HepG2 (cell line): ENCODE measurements around the gene CIROP. TPM values are rescaled to one million over a fixed set of nuclear protein-coding genes. Genes with fewer than 3 reads are reported as not detected.

Source experiments
- ELF4 ChIP-seq: sonication (generic); formaldehyde crosslinking; IDR thresholded peaks from 2 replicates; pipeline ENCODE4 v1.5.0; 2020; ENCODE audit warnings: missing genetic modification reagents, mild to moderate bottlenecking, moderate library complexity, borderline replicate concordance
- ETV6 ChIP-seq: sonication (generic); formaldehyde crosslinking; conservative IDR thresholded peaks from 2 replicates; pipeline ENCODE4 v1.4.0; 2020; ENCODE audit warnings: missing genetic modification reagents
- GLI4 ChIP-seq: sonication (generic); formaldehyde crosslinking; IDR thresholded peaks from 2 replicates; pipeline ENCODE4 v1.5.1; 2020; ENCODE audit warnings: missing genetic modification reagents, mild to moderate bottlenecking, moderate library complexity, borderline replicate concordance
- IRX3 ChIP-seq: sonication (generic); formaldehyde crosslinking; IDR thresholded peaks from 2 replicates; pipeline ENCODE4 v1.8.1; 2023; ENCODE audit warnings: mild to moderate bottlenecking, low read depth, missing genetic modification reagents, borderline replicate concordance
- NPAS2 ChIP-seq: sonication (generic); formaldehyde crosslinking; IDR thresholded peaks from 2 replicates; pipeline ENCODE4 v1.8.0; 2022; ENCODE audit warnings: mild to moderate bottlenecking, missing genetic modification reagents, borderline replicate concordance
- ONECUT2 ChIP-seq: sonication (generic); formaldehyde crosslinking; IDR thresholded peaks from 2 replicates; pipeline ENCODE4 v1.4.0; 2020; ENCODE audit warnings: missing genetic modification reagents
- PHB2 ChIP-seq: fragments of 450-650 bp; IDR thresholded peaks from 2 replicates; pipeline ENCODE4 v1.6.1; 2018; ENCODE audit not compliant: partially characterized antibody
- TCF12 ChIP-seq, 2 experiments: fragments of 450-650 bp in 1 of 2; sonication (generic) in 1 of 2; formaldehyde crosslinking in 1 of 2; IDR thresholded peaks; 2 replicates each; pipeline versions ENCODE4 v1.6.1 to v1.8.0; 2017 to 2022; ENCODE audit warnings: antibody characterized with exemption in 1 of 2, mild to moderate bottlenecking in 1 of 2, missing genetic modification reagents in 1 of 2, moderate library complexity in 1 of 2
- ZNF256 ChIP-seq: sonication (generic); formaldehyde crosslinking; conservative IDR thresholded peaks from 2 replicates; pipeline ENCODE4 v1.4.0; 2020; ENCODE audit warnings: missing genetic modification reagents
- ZNF670 ChIP-seq: sonication (generic); formaldehyde crosslinking; IDR thresholded peaks from 2 replicates; pipeline ENCODE4 v1.8.0; 2022; ENCODE audit warnings: mild to moderate bottlenecking, missing genetic modification reagents, borderline replicate concordance
- ZSCAN20 ChIP-seq: sonication (generic); formaldehyde crosslinking; IDR thresholded peaks from 2 replicates; pipeline ENCODE4 v1.4.0; 2020; ENCODE audit warnings: missing genetic modification reagents, mild to moderate bottlenecking, borderline replicate concordance
- polyA plus RNA-seq, 8 experiments: library from polyadenylated mRNA; depleted of rRNA in 3 of 8; stranded (reverse) in 7 of 8; unstranded in 1 of 8; fragments of >200 nt; fragmentation: Illumina TruSeq in 4 of 8; extraction: Trizol in 4 of 8; gene quantifications; 2 replicates each; pipeline versions ENCODE4 v1.2.1 to v1.2.3, GENCODE V29; 2011 to 2016; ENCODE audit warnings: low read depth in 4 of 8, missing spikeins in 1 of 8, mixed read lengths in 1 of 8; ENCODE audit not compliant: insufficient read depth in 1 of 8
- total RNA-seq, 5 experiments: library from RNA; depleted of rRNA; stranded (reverse); fragments of >200 nt; fragmentation: Illumina TruSeq; extraction: Trizol; gene quantifications; 2 replicates each; pipeline ENCODE4 v1.2.3, GENCODE V29; 2016; ENCODE audit warnings: low read depth in 1 of 5
- TF ChIP-seq, protein P1 (sequence below): sonication (generic); formaldehyde crosslinking; IDR thresholded peaks from 2 replicates; pipeline ENCODE4 v1.4.0; 2020; ENCODE audit warnings: mild to moderate bottlenecking, missing genetic modification reagents
- TF ChIP-seq, protein P2 (sequence below): sonication (generic); formaldehyde crosslinking; IDR thresholded peaks from 2 replicates; pipeline ENCODE4 v1.8.0; 2022; ENCODE audit warnings: mild to moderate bottlenecking, missing genetic modification reagents; ENCODE audit not compliant: insufficient replicate concordance
- TF ChIP-seq, protein P3 (sequence below): IDR thresholded peaks from 2 replicates; pipeline ENCODE4 v1.6.1; 2016; ENCODE audit warnings: mild to moderate bottlenecking
- TF ChIP-seq, protein P4 (sequence below): sonication (generic); formaldehyde crosslinking; IDR thresholded peaks from 2 replicates; pipeline ENCODE4 v1.8.1; 2023; ENCODE audit warnings: mild to moderate bottlenecking, missing genetic modification reagents

CIROP gene
- total and polyA plus RNA-seq, 2 of the 13 experiments (the other 11 are each of a cell fraction or from before 2014, with no cell fraction given), result 0.07 TPM; not detected in 1

DNA sequence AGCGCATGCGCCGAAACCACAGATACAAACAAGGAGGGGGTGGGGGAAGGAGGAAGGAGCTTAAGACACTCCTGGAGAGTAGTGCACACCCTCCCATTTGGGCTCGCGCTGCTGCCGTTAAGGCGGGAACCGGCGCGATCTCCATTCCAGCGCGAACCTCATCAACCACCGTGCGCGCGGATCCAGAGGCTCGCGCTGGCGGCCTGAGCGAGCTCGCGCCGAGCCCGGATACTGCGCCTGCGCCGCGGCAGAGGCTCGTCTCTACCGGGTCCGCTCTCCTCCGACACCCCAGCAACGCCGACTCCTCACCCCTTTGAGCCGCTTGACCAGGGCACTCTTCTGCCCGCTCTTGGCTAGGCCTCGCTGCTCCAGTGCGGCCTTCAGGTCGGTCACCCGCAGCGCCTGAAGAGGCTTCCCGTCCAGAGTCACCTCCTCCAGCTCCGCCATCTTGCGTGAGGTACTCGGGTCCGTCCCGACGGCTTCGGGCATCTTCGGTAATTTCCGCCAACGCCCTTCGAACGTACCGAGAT, 10.1 kb downstream of the CIROP start, which contains the start of gene ACIN1 (continued):
- TF ChIP-seq ZSCAN20 (CRISPR knock-in tag) (peak; percentile 98), TCF12 (IDR thresholded peaks at IDR 0.05) (no peak), TCF12 (CRISPR knock-in tag; IDR thresholded peaks at IDR 0.05) (peak; percentile 89; the same call in 1 of the 2 replicates), ZNF256 (CRISPR knock-in tag) (peak; percentile 97), NPAS2 (CRISPR knock-in tag) (no peak), ONECUT2 (CRISPR knock-in tag) (no peak), ELF4 (CRISPR knock-in tag) (peak; percentile 98; the same call in 1 of the 2 replicates), ETV6 (CRISPR knock-in tag) (peak; percentile 96), GLI4 (CRISPR knock-in tag) (peak; percentile 99), ZNF670 (CRISPR knock-in tag) (peak; percentile 95; the same call in 1 of the 2 replicates), IRX3 (CRISPR knock-in tag) (peak; percentile 95; the same call in 1 of the 2 replicates), PHB2 (no peak)
- TF ChIP-seq, protein P1, sequence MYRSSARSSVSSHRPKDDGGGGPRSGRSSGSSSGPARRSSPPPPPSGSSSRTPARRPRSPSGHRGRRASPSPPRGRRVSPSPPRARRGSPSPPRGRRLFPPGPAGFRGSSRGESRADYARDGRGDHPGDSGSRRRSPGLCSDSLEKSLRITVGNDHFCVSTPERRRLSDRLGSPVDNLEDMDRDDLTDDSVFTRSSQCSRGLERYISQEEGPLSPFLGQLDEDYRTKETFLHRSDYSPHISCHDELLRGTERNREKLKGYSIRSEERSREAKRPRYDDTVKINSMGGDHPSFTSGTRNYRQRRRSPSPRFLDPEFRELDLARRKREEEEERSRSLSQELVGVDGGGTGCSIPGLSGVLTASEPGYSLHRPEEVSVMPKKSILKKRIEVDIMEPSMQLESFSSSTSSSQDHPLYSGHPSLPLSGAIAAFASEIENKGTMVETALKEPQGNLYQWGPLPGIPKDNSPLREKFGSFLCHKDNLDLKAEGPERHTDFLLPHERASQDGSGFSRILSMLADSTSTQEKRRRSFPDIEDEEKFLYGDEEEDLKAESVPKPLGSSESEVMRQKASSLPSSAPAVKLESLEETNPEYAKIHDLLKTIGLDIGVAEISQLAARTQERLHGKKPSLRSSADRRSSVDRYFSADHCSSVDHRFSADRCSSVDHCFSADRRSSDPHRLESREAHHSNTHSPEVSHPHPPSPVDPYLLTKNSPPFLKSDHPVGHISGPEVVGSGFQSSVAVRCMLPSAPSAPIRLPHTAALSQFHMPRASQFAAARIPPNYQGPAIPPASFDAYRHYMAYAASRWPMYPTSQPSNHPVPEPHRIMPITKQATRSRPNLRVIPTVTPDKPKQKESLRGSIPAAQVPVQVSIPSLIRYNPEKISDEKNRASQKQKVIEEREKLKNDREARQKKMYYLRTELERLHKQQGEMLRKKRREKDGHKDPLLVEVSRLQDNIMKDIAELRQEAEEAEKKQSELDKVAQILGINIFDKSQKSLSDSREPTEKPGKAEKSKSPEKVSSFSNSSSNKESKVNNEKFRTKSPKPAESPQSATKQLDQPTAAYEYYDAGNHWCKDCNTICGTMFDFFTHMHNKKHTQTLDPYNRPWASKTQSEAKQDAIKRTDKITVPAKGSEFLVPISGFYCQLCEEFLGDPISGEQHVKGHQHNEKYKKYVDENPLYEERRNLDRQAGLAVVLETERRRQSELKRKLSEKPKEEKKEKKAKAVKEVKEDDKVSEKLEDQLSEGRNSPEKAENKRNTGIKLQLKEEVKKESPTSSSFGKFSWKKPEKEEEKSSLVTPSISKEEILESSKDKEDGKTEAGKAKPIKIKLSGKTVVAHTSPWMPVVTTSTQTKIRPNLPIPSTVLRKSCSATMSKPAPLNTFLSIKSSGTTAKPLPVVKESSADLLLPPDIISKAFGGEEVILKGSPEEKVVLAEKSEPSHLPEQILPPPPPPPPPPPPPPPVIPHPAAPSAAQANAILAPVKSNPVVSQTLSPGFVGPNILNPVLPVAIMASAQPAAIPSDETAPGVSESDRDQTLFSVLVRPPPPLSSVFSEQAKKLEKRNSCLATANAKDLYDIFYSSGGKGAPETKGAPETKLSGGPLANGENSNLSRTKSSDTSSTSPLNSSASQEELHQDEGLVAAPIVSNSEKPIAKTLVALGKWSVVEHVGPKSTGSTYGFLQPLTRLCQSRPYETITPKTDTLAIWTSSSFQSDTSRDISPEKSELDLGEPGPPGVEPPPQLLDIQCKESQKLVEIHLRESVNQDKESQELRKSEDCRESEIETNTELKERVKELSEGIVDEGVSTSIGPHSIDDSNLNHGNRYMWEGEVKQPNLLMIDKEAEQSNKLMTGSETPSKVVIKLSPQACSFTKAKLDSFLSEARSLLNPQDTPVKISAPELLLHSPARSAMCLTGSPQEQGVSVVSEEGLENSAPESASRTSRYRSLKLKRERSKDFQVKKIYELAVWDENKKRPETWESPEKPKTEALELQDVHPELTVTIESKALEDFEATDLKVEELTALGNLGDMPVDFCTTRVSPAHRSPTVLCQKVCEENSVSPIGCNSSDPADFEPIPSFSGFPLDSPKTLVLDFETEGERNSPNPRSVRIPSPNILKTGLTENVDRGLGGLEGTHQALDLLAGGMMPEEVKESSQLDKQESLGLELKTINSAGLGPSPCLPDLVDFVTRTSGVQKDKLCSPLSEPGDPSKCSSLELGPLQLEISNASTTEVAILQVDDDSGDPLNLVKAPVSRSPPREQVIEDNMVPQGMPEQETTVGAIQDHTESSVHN (CRISPR knock-in tag), result peak; percentile 100
- TF ChIP-seq, protein P2, sequence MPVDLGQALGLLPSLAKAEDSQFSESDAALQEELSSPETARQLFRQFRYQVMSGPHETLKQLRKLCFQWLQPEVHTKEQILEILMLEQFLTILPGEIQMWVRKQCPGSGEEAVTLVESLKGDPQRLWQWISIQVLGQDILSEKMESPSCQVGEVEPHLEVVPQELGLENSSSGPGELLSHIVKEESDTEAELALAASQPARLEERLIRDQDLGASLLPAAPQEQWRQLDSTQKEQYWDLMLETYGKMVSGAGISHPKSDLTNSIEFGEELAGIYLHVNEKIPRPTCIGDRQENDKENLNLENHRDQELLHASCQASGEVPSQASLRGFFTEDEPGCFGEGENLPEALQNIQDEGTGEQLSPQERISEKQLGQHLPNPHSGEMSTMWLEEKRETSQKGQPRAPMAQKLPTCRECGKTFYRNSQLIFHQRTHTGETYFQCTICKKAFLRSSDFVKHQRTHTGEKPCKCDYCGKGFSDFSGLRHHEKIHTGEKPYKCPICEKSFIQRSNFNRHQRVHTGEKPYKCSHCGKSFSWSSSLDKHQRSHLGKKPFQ (CRISPR knock-in tag), result peak; percentile 83
- TF ChIP-seq, protein P3, sequence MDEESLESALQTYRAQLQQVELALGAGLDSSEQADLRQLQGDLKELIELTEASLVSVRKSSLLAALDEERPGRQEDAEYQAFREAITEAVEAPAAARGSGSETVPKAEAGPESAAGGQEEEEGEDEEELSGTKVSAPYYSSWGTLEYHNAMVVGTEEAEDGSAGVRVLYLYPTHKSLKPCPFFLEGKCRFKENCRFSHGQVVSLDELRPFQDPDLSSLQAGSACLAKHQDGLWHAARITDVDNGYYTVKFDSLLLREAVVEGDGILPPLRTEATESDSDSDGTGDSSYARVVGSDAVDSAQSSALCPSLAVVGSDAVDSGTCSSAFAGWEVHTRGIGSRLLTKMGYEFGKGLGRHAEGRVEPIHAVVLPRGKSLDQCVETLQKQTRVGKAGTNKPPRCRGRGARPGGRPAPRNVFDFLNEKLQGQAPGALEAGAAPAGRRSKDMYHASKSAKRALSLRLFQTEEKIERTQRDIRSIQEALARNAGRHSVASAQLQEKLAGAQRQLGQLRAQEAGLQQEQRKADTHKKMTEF, result peak; percentile 97
- TF ChIP-seq, protein P4, sequence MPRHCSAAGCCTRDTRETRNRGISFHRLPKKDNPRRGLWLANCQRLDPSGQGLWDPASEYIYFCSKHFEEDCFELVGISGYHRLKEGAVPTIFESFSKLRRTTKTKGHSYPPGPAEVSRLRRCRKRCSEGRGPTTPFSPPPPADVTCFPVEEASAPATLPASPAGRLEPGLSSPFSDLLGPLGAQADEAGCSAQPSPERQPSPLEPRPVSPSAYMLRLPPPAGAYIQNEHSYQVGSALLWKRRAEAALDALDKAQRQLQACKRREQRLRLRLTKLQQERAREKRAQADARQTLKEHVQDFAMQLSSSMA, result no peak
